GM10266 (cell line): ENCODE results near the gene SNIP1.

ENCODE experiments used
- DNase-seq: peaks from one replicate; pipeline ENCODE4 v3.0.0; 2012; ENCODE audit errors: extremely low spot score
- CTCF ChIP-seq: IDR thresholded peaks from 2 replicates; pipeline ENCODE4 v1.5.1; 2012; ENCODE audit warnings: mild to moderate bottlenecking, low read depth; ENCODE audit not compliant: control insufficient read depth, insufficient read depth; ENCODE audit errors: missing control alignments

The SNIP1 gene

DNA sequence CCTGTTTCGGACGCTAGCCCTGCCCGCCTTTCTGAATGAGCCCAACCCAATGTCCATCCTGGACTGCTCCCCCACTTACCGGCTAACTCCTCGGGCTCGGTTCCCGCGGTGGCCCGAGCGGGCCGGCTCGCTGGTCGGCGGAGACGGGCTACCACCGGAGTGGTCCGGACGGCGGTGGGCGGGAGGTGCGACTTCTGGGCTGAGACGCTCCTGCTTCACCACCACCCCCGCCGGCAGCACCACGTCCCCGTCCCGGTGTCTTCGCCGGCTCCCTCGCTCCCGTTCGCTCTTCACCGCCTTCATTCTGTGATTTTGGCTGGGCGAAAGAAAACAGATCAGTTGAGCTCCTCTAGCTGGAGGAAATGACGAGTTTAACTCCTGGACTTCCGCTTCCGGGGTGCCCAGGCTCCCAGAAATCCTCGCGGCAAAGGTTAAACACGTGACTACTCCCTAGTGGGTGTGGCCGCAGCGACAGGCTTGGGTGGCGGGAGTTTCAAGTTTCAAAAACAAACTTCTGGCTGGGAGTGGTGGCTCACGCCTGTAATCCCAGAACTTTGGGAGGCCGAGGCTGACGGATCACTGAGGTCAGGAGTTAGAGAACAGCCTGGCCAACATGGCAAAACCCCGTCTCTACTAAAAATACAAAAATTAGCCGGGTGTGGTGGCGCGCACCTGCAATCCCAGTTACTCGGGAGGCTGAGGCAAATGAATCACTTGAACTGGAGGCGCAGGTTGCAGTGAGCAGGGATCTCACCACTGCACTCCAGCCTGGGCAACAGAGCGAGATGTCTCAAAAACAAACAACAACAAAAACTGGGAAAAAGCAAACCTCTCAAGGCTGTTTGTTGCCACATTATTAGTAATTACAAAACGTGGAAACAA is at the start of gene SNIP1:
SNIP1 (minus strand) TSS at position 367 of the 882 bp plus-strand sequence; CDS start at position 303, 64 bp downstream.
- DNase-seq = peak; percentile 97
- TF ChIP-seq CTCF = no peak

DNA sequence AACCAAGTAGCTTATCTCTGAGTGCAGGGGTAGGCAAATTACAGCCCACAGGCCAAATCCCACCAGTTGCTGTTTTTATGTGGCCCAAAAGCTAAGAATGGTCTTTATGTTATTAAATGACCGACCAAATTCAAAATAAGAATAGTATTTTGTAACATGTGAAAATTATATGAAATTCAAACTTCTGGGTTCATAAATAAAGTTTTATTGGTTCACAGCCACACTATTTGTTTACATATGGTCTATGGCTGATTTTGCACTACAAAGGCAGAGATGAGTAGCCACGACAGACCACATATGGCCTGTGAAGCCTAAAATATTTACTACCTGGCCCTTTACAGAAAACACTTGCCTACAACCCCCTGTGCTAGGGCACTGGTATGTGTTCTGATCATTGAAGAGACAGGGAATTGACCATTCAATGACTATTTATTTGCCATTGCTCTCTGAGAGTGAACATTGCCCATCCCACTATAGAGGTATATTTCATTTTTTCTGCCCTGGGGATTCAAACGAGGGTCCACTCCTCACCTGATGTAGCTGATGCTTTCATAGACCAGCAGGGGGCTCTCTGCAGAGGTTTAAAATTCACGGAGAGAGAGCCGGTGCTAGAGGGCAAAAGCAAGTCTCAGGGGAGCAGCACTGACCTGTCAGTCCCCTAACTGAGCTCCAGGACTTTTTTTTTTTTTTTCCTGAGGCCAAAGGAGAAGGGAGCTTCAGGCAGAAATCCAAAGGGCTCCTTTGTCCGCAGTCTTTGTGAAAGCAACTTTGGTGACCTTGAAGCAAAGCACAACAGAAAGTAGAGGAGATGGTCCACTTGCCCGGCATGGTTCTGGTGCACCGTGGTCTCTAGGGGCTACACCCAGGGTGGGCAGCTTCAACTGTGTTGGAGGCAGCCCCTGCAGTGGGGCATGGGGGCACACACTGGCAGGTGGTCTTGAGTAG is 48.9 kb upstream of the SNIP1 start:
- TF ChIP-seq CTCF = peak; percentile 66
- peak; percentile 66 for DNase-seq

DNA sequence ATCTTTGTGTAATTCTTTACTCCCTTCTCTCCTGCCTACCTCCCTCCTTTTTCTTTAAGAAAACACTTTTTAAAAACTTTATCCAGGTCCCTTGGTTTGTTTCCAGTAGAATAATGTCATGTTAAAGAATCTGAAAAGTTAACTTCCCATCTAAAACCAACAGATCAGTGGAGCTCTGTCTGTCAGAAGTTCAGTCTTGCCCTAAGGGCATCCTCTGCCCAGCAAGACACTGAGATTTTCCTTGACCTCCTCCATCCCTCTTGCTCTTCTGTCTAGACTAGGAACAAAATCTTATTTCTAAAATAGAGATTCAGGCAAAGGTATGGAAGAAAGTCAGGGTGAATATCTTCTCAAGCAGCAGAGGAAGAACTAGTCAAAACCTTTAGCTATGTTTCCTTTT is 47.3 kb upstream of the SNIP1 start:
- no peak for TF ChIP-seq CTCF
- no peak for DNase-seq

- DNase-seq = no peak
- TF ChIP-seq CTCF = no peak
Observed at GRCh38 chr1:37599940-37600339, 45.8 kb upstream of the SNIP1 start.

- DNase-seq = no peak
- TF ChIP-seq CTCF = no peak
Observed at GRCh38 chr1:37596182-37596667, 42.1 kb upstream of the SNIP1 start.

DNA sequence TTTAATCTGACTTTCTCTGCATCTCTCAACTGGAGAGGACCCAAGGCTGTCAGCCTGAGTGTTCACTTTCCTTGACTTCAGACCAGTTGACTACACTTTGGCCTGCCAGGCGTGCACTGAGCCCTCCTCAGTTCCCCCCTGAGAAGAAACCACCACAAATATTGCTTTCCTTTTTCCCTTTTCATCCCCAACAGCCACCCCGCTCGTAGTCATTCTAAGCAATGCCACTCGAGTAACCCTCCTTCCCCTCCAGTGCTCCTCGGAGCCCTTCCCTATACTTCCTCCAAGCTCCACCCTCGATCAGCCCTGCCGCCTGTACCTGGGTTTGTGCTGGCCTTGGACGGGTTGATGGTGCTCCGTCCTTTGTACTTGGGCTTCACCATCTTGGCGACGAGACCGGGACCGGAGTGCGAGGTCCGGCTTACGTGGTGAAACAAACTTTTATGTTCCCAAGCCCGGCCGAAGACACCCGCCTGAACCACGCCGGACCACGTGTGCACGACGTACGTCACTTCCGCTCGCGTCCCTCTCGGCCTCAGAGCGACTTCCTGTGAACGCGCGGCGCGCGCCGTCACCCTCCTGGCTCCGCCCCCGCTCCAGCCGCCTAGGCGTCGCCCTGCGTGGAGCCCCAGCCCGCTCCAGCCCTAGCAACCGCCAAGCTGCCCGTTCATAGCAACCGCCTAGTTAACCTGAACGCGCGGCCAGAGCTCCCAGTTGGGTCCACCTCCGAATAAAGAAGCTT is 41.5 kb upstream of the SNIP1 start, which contains the start of gene GNL2:
GNL2 (minus strand) TSS at position 498 of the 742 bp plus-strand sequence; CDS start at position 383, 115 bp downstream.
- DNase-seq = peak; percentile 95
- TF ChIP-seq CTCF = peak; percentile 3
